22Rv1 (cell line): ENCODE measurements around the gene EZH2.

ENCODE experiments used
- ZFX ChIP-seq: fragments of 450-650 bp; IDR thresholded peaks from 2 replicates; pipeline ENCODE4 v1.6.1; 2017; ENCODE audit warnings: antibody characterized with exemption, borderline replicate concordance
- TF ChIP-seq, protein P1 (sequence below): fragments of 450-650 bp; IDR thresholded peaks from 2 replicates; pipeline ENCODE4 v1.5.1; 2017; ENCODE audit warnings: mild to moderate bottlenecking

GRCh38 chr7:148809856-148810255, 74.2 kb downstream of the EZH2 start:
- TF ChIP-seq, protein P1, sequence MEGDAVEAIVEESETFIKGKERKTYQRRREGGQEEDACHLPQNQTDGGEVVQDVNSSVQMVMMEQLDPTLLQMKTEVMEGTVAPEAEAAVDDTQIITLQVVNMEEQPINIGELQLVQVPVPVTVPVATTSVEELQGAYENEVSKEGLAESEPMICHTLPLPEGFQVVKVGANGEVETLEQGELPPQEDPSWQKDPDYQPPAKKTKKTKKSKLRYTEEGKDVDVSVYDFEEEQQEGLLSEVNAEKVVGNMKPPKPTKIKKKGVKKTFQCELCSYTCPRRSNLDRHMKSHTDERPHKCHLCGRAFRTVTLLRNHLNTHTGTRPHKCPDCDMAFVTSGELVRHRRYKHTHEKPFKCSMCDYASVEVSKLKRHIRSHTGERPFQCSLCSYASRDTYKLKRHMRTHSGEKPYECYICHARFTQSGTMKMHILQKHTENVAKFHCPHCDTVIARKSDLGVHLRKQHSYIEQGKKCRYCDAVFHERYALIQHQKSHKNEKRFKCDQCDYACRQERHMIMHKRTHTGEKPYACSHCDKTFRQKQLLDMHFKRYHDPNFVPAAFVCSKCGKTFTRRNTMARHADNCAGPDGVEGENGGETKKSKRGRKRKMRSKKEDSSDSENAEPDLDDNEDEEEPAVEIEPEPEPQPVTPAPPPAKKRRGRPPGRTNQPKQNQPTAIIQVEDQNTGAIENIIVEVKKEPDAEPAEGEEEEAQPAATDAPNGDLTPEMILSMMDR = no peak
- no peak for TF ChIP-seq ZFX
